LNCAP (cell line): Measurements from ENCODE around the gene YWHAE.

Source experiments
- TF ChIP-seq, protein P1 (sequence below): fragments of 450-650 bp; IDR thresholded peaks from 2 replicates; pipeline ENCODE4 v1.5.1; 2017; ENCODE audit warnings: mild to moderate bottlenecking

YWHAE gene

GRCh38 chr17:1315891-1316403 lies 84.1 kb downstream of the YWHAE start:
- TF ChIP-seq, protein P1, sequence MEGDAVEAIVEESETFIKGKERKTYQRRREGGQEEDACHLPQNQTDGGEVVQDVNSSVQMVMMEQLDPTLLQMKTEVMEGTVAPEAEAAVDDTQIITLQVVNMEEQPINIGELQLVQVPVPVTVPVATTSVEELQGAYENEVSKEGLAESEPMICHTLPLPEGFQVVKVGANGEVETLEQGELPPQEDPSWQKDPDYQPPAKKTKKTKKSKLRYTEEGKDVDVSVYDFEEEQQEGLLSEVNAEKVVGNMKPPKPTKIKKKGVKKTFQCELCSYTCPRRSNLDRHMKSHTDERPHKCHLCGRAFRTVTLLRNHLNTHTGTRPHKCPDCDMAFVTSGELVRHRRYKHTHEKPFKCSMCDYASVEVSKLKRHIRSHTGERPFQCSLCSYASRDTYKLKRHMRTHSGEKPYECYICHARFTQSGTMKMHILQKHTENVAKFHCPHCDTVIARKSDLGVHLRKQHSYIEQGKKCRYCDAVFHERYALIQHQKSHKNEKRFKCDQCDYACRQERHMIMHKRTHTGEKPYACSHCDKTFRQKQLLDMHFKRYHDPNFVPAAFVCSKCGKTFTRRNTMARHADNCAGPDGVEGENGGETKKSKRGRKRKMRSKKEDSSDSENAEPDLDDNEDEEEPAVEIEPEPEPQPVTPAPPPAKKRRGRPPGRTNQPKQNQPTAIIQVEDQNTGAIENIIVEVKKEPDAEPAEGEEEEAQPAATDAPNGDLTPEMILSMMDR, result no peak

DNA sequence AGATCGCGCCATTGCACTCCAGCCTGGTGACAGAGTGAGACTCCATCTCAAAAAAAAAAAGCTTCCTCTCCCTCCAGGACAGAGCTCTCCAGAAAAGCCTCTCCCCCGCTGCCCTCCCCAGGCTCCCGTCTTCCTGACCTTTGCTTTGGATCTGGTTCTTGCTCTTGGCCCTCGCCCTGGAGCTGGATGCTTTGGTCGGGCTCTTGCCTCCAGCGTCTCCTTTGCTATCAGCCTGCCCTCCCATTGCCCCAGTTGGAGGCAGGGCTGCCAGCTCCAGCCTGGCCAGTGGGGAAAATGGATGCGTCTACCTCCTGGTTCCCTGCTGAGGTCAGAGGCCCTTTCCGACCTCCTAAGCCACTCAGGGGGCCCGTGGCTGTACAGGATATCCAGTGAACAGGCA lies 84.6 kb downstream of the YWHAE start:
- TF ChIP-seq, protein P1, result no peak

GRCh38 chr17:1313270-1314005 lies 86.6 kb downstream of the YWHAE start:
- TF ChIP-seq, protein P1, result no peak

GRCh38 chr17:1312261-1312870 lies 87.7 kb downstream of the YWHAE start:
- TF ChIP-seq, protein P1, result no peak

GRCh38 chr17:1304962-1305563 lies 95.0 kb downstream of the YWHAE start:
- TF ChIP-seq, protein P1, result no peak

DNA sequence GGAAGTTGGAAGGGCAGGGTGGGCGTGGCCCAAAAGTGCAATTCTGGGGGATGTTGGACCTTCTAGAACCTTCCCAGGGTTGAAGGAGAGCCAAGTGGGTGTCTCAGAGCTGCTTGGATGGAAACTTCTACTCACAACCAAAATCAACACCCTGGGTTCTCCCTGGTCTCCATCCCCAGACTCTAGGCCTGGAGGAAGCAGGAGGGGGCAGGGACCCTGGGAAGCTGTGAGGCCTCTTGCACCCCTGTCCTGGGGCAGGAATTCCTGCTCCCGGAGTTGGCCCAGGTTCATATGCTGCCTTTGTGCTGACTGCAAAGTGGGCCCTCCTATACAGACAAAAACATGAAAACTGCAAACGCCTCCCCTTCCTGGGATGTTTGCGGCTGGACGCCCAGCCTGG lies 95.5 kb downstream of the YWHAE start:
- TF ChIP-seq, protein P1, result no peak

DNA sequence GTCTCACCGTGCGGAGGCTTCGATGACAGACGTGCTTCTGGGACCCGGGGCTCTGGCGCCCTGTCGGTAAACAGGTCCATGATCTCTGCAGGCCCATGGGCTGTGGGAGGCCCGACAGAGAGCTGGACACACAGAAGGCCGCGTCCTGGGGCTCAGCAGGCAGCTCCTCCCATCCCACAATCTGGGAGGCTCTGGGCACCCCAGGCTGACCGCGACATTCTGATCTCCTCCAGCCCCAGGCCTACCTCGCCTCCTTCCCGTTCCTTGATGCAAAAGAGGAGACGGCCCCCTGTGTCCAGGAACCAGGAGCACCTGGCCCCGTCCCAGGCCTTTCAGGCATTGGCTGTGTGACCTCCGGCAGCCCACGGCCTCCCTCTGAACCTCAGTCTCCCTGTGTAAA lies 97.3 kb downstream of the YWHAE start:
- TF ChIP-seq, protein P1, result no peak
